HL-60 (cell line): Measurements from ENCODE around the gene GPR157.

Source experiments
- DNase-seq, 2 experiments: peaks; one replicate each; pipeline ENCODE4 v3.0.0-alpha.2; 2010 to 2020; ENCODE audit warnings: low read depth in 1 of 2, low spot score in 1 of 2
- H3K27ac ChIP-seq: fragments of 250-450 bp; sonication (Bioruptor Pico); replicated peaks from 2 replicates; pipeline ENCODE4 v1.5.1; 2020; ENCODE audit warnings: mild to moderate bottlenecking, moderate library complexity
- H3K27me3 ChIP-seq: fragments of 250-450 bp; sonication (Bioruptor Pico); 2 replicates; pipeline ENCODE4 v1.5.1; 2021; ENCODE audit warnings: mild to moderate bottlenecking, moderate library complexity; ENCODE audit not compliant: insufficient read depth, poor library complexity, severe bottlenecking
- H3K4me3 ChIP-seq: replicated peaks from 2 replicates; pipeline ENCODE4 v1.5.1; 2011; ENCODE audit warnings: mild to moderate bottlenecking, control low read depth, low read length; ENCODE audit not compliant: insufficient read depth
- CTCF ChIP-seq: IDR thresholded peaks from one replicate; pipeline ENCODE4 v1.5.1; 2011; ENCODE audit warnings: low read length, control low read depth, inconsistent platforms; ENCODE audit not compliant: insufficient read depth
- GABPA ChIP-seq: IDR thresholded peaks from 2 replicates; pipeline ENCODE4 v1.6.1; 2012; ENCODE audit warnings: low read depth
- POLR2AphosphoS5 ChIP-seq: IDR thresholded peaks from 2 replicates; pipeline ENCODE4 v1.6.1; 2012; ENCODE audit warnings: low read depth
- REST ChIP-seq: IDR thresholded peaks from 2 replicates; pipeline ENCODE4 v1.6.1; 2012; ENCODE audit warnings: low read depth; ENCODE audit not compliant: insufficient replicate concordance
- SPI1 ChIP-seq: IDR thresholded peaks from 2 replicates; pipeline ENCODE4 v1.6.1; 2012; ENCODE audit warnings: low read depth, mild to moderate bottlenecking, borderline replicate concordance

Gene GPR157

GRCh38 chr1:9169601-9170137 is 40.8 kb upstream of the GPR157 start:
- no peak for TF ChIP-seq CTCF
- no peak for TF ChIP-seq SPI1
- TF ChIP-seq POLR2AphosphoS5: no peak
- TF ChIP-seq REST: no peak
- TF ChIP-seq GABPA: no peak
- Histone ChIP-seq H3K27me3 (no peaks in the 10 kb centered on the region), H3K4me3 (no peak overlapping the region), H3K27ac (no peak overlapping the region)
- DNase-seq: no peak

- TF ChIP-seq POLR2AphosphoS5: no peak
- TF ChIP-seq SPI1: no peak
- no peak for TF ChIP-seq REST
- TF ChIP-seq CTCF: no peak
- TF ChIP-seq GABPA: no peak
- Histone ChIP-seq H3K27me3 (no peaks in the 10 kb centered on the region), H3K27ac (no peak overlapping the region), H3K4me3 (no peak overlapping the region)
- DNase-seq: no peak
These were observed 38.7 kb upstream of the GPR157 start for GRCh38 chr1:9167638-9168037.

- TF ChIP-seq POLR2AphosphoS5: no peak
- TF ChIP-seq REST: no peak
- TF ChIP-seq CTCF: no peak
- TF ChIP-seq GABPA: no peak
- Histone ChIP-seq H3K4me3 (no peak overlapping the region), H3K27me3 (no peaks in the 10 kb centered on the region), H3K27ac (no peak overlapping the region)
- DNase-seq: no peak
These were observed 37.7 kb upstream of the GPR157 start for GRCh38 chr1:9166289-9167235.
